GM19099 (cell line): ENCODE data around the gene DHX30.

Source experiments
- POLR2A ChIP-seq: IDR thresholded peaks from 3 replicates; pipeline ENCODE4 v1.6.1; 2011; ENCODE audit warnings: low read depth; ENCODE audit not compliant: insufficient read length; ENCODE audit errors: extremely low read depth

DHX30 gene

GRCh38 chr3:47890126-47890827 lies 87.3 kb downstream of the DHX30 start:
- TF ChIP-seq POLR2A, result no peak

GRCh38 chr3:47890828-47891612 lies 88.1 kb downstream of the DHX30 start:
- no peak for TF ChIP-seq POLR2A

- no peak for TF ChIP-seq POLR2A
These were observed 88.7 kb downstream of the DHX30 start for GRCh38 chr3:47891613-47892005.

- TF ChIP-seq POLR2A, result no peak
These were observed 89.5 kb downstream of the DHX30 start for GRCh38 chr3:47892286-47893040.

- TF ChIP-seq POLR2A, result no peak
These were observed 92.3 kb downstream of the DHX30 start for GRCh38 chr3:47895241-47895640.

- TF ChIP-seq POLR2A, result no peak
These were observed 93.8 kb downstream of the DHX30 start for GRCh38 chr3:47896736-47897135.

- TF ChIP-seq POLR2A, result no peak
These were observed 95.0 kb downstream of the DHX30 start for GRCh38 chr3:47897954-47898353.

- no peak for TF ChIP-seq POLR2A
These were observed 96.7 kb downstream of the DHX30 start for GRCh38 chr3:47899495-47900108.
